GM10847 (cell line): ENCODE results near the gene FBH1.

ENCODE experiments used
- POLR2A ChIP-seq: IDR thresholded peaks from 2 replicates; pipeline ENCODE4 v1.6.1; 2011; ENCODE audit not compliant: insufficient read length; ENCODE audit errors: extremely low read depth

FBH1 gene

GRCh38 chr10:5976512-5977470 is 86.7 kb downstream of the FBH1 start:
- TF ChIP-seq POLR2A = no peak

- TF ChIP-seq POLR2A = peak; percentile 32
Measured at GRCh38 chr10:5977471-5978229, 87.6 kb downstream of the FBH1 start, which contains the start of gene IL15RA. Gene IL15RA, minus strand, starts transcription at chr10:5977543. Its CDS starts 51 bp downstream, at chr10:5977492.

DNA sequence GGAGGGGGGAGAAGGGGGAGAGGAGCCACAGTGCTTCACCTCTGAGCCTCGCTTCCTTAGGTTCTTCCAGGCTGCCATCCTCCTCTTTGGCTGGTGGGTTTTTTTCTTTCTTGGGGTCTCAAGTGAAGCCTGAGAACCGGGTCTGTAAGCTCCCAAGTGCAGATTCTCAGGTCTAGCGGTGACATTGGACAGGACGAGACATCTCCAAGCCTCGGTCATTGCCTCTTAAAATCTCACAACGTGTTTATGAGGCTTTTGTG is 88.1 kb downstream of the FBH1 start:
- no peak for TF ChIP-seq POLR2A

GRCh38 chr10:5981529-5981928 is 91.5 kb downstream of the FBH1 start:
- TF ChIP-seq POLR2A = no peak

GRCh38 chr10:5983774-5984173 is 93.7 kb downstream of the FBH1 start:
- no peak for TF ChIP-seq POLR2A

DNA sequence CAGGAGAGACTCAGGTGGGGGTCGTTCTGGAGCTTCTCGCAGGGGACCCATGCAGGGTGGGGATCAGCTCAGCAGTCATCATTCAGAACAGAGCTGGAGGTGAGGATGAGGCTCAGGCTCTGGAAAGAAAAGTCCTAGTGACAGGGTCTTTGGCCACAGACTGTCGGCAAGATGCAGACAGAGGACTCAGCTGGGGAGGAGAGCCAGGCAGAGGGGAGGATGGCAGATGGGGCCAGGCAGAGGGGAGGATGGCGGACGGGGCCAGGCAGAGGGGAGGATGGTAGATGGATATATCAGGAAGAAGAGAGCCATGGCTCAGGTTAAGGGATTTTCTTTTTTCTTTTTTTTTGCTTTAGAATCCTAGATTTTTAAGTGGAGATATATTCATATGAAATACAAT is 95.0 kb downstream of the FBH1 start:
- no peak for TF ChIP-seq POLR2A
